HepG2 (cell line): ENCODE results near the gene TLCD3B. TPM values are rescaled to one million over a fixed set of nuclear protein-coding genes. Genes with fewer than 3 reads are reported as not detected.

Source experiments
- CBX2 ChIP-seq, 2 experiments: fragments of 200-600 bp in 1 of 2; sonication (generic); formaldehyde crosslinking in 1 of 2; IDR thresholded peaks; 2 replicates each; pipeline versions ENCODE4 v1.7.0 to v1.8.1; 2018 to 2022; ENCODE audit warnings: low read depth in 2 of 2, low read length in 1 of 2, mild to moderate bottlenecking in 1 of 2, missing genetic modification reagents in 1 of 2
- HES4 ChIP-seq: sonication (generic); formaldehyde crosslinking; IDR thresholded peaks from 2 replicates; pipeline ENCODE4 v1.9.0; 2021; ENCODE audit warnings: mild to moderate bottlenecking, missing genetic modification reagents, borderline replicate concordance
- KDM6A ChIP-seq: IDR thresholded peaks from 2 replicates; pipeline ENCODE4 v1.6.1; 2016; ENCODE audit warnings: low read depth
- NAIF1 ChIP-seq: sonication (generic); formaldehyde crosslinking; IDR thresholded peaks from 2 replicates; pipeline ENCODE4 v1.5.0; 2020; ENCODE audit warnings: mild to moderate bottlenecking, missing genetic modification reagents, borderline replicate concordance
- NFKBIZ ChIP-seq: IDR thresholded peaks from 2 replicates; pipeline ENCODE4 v1.6.1; 2018; ENCODE audit warnings: missing genetic modification reagents, missing compliant biosample characterization
- SMAD9 ChIP-seq: sonication (generic); formaldehyde crosslinking; IDR thresholded peaks from 2 replicates; pipeline ENCODE4 v1.5.1; 2020; ENCODE audit warnings: mild to moderate bottlenecking, missing genetic modification reagents
- TBX3 ChIP-seq: fragments of 450-650 bp; IDR thresholded peaks from 2 replicates; pipeline ENCODE4 v1.6.1; 2017; ENCODE audit warnings: antibody characterized with exemption, mild to moderate bottlenecking, inconsistent platforms, borderline replicate concordance
- ZBTB1 ChIP-seq: sonication (generic); formaldehyde crosslinking; IDR thresholded peaks from 2 replicates; pipeline ENCODE4 v1.4.0; 2020; ENCODE audit warnings: missing genetic modification reagents, borderline replicate concordance
- polyA plus RNA-seq, 8 experiments: library from polyadenylated mRNA; depleted of rRNA in 3 of 8; stranded (reverse) in 7 of 8; unstranded in 1 of 8; fragments of >200 nt; fragmentation: Illumina TruSeq in 4 of 8; extraction: Trizol in 4 of 8; gene quantifications; 2 replicates each; pipeline versions ENCODE4 v1.2.1 to v1.2.3, GENCODE V29; 2011 to 2016; ENCODE audit warnings: low read depth in 4 of 8, missing spikeins in 1 of 8, mixed read lengths in 1 of 8; ENCODE audit not compliant: insufficient read depth in 1 of 8
- total RNA-seq, 5 experiments: library from RNA; depleted of rRNA; stranded (reverse); fragments of >200 nt; fragmentation: Illumina TruSeq; extraction: Trizol; gene quantifications; 2 replicates each; pipeline ENCODE4 v1.2.3, GENCODE V29; 2016; ENCODE audit warnings: low read depth in 1 of 5
- TF ChIP-seq, protein P1 (sequence below): fragments of 450-650 bp; IDR thresholded peaks from 2 replicates; pipeline ENCODE4 v1.6.1; 2017; ENCODE audit warnings: mild to moderate bottlenecking
- TF ChIP-seq, protein P2 (sequence below): sonication (generic); formaldehyde crosslinking; IDR thresholded peaks from 2 replicates; pipeline ENCODE4 v1.4.0; 2020; ENCODE audit warnings: low read depth, mild to moderate bottlenecking, missing genetic modification reagents
- TF ChIP-seq, protein P3 (sequence below): sonication (generic); formaldehyde crosslinking; IDR thresholded peaks from 2 replicates; pipeline ENCODE4 v1.4.0; 2020; ENCODE audit warnings: missing genetic modification reagents
- TF ChIP-seq, protein P4 (sequence below): sonication (generic); formaldehyde crosslinking; IDR thresholded peaks from 2 replicates; pipeline ENCODE4 v1.4.0; 2020; ENCODE audit warnings: mild to moderate bottlenecking, missing genetic modification reagents

The TLCD3B gene
- total and polyA plus RNA-seq, 2 of the 13 experiments (the other 11 are each of a cell fraction or from before 2014, with no cell fraction given): not detected

DNA sequence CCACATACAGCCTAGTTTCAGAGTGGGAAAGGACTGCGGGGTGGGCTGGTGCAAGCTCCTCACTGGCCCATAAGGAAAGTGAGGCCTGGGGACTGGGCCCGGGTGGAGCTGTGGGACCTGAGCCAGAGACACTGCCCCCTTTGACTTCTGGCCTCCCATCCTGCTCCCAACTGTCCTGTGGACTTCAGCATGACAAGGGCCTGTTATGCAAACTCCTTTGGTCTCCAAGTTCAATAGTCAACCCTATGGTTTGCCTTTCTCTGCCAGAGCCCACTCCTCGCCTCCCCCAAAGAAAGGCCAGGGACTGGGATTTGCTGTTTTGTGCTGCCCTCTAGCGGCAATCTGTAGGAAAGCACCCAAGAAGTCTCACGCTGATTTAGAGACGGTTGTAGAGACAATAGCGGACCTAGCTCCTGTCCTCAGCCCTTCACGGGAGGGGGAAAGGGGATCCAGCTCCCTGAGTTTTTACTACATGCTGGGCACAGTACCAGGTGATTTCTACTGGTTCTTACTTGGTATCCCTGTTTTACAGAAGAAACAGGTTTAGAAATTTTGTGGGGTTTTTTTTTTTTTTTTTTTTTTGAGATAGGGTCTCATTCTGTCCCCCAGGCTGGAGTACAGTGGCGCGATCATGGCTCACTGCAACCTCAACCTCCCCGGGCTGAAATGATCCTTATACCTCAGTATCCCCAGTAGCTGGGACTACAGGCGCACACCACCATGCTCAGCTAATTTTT, 1.2 kb upstream of the TLCD3B start (continued):
- TF ChIP-seq, protein P1, sequence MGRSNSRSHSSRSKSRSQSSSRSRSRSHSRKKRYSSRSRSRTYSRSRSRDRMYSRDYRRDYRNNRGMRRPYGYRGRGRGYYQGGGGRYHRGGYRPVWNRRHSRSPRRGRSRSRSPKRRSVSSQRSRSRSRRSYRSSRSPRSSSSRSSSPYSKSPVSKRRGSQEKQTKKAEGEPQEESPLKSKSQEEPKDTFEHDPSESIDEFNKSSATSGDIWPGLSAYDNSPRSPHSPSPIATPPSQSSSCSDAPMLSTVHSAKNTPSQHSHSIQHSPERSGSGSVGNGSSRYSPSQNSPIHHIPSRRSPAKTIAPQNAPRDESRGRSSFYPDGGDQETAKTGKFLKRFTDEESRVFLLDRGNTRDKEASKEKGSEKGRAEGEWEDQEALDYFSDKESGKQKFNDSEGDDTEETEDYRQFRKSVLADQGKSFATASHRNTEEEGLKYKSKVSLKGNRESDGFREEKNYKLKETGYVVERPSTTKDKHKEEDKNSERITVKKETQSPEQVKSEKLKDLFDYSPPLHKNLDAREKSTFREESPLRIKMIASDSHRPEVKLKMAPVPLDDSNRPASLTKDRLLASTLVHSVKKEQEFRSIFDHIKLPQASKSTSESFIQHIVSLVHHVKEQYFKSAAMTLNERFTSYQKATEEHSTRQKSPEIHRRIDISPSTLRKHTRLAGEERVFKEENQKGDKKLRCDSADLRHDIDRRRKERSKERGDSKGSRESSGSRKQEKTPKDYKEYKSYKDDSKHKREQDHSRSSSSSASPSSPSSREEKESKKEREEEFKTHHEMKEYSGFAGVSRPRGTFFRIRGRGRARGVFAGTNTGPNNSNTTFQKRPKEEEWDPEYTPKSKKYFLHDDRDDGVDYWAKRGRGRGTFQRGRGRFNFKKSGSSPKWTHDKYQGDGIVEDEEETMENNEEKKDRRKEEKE: no peak
- no peak for TF ChIP-seq TBX3
- TF ChIP-seq HES4 (CRISPR knock-in tag): no peak
- TF ChIP-seq ZBTB1: no peak
- 0 out of 2 replicates have a peak, but pooled peaks have one; percentile 24 for TF ChIP-seq NFKBIZ (CRISPR knock-in tag)
- no peak for TF ChIP-seq SMAD9 (CRISPR knock-in tag)
- TF ChIP-seq, protein P2, sequence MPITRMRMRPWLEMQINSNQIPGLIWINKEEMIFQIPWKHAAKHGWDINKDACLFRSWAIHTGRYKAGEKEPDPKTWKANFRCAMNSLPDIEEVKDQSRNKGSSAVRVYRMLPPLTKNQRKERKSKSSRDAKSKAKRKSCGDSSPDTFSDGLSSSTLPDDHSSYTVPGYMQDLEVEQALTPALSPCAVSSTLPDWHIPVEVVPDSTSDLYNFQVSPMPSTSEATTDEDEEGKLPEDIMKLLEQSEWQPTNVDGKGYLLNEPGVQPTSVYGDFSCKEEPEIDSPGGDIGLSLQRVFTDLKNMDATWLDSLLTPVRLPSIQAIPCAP (CRISPR knock-in tag): no peak
- no peak for TF ChIP-seq NAIF1 (CRISPR knock-in tag)
- TF ChIP-seq CBX2 (IDR thresholded peaks at IDR 0.05; ENCODE audit: low read depth, low read length): no peak
- TF ChIP-seq CBX2 (CRISPR knock-in tag; IDR thresholded peaks at IDR 0.05; ENCODE audit: low read depth): no peak
- TF ChIP-seq, protein P3, sequence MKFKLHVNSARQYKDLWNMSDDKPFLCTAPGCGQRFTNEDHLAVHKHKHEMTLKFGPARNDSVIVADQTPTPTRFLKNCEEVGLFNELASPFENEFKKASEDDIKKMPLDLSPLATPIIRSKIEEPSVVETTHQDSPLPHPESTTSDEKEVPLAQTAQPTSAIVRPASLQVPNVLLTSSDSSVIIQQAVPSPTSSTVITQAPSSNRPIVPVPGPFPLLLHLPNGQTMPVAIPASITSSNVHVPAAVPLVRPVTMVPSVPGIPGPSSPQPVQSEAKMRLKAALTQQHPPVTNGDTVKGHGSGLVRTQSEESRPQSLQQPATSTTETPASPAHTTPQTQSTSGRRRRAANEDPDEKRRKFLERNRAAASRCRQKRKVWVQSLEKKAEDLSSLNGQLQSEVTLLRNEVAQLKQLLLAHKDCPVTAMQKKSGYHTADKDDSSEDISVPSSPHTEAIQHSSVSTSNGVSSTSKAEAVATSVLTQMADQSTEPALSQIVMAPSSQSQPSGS (CRISPR knock-in tag): 0 out of 2 replicates have a peak, but pooled peaks have one; percentile 32
- TF ChIP-seq, protein P4, sequence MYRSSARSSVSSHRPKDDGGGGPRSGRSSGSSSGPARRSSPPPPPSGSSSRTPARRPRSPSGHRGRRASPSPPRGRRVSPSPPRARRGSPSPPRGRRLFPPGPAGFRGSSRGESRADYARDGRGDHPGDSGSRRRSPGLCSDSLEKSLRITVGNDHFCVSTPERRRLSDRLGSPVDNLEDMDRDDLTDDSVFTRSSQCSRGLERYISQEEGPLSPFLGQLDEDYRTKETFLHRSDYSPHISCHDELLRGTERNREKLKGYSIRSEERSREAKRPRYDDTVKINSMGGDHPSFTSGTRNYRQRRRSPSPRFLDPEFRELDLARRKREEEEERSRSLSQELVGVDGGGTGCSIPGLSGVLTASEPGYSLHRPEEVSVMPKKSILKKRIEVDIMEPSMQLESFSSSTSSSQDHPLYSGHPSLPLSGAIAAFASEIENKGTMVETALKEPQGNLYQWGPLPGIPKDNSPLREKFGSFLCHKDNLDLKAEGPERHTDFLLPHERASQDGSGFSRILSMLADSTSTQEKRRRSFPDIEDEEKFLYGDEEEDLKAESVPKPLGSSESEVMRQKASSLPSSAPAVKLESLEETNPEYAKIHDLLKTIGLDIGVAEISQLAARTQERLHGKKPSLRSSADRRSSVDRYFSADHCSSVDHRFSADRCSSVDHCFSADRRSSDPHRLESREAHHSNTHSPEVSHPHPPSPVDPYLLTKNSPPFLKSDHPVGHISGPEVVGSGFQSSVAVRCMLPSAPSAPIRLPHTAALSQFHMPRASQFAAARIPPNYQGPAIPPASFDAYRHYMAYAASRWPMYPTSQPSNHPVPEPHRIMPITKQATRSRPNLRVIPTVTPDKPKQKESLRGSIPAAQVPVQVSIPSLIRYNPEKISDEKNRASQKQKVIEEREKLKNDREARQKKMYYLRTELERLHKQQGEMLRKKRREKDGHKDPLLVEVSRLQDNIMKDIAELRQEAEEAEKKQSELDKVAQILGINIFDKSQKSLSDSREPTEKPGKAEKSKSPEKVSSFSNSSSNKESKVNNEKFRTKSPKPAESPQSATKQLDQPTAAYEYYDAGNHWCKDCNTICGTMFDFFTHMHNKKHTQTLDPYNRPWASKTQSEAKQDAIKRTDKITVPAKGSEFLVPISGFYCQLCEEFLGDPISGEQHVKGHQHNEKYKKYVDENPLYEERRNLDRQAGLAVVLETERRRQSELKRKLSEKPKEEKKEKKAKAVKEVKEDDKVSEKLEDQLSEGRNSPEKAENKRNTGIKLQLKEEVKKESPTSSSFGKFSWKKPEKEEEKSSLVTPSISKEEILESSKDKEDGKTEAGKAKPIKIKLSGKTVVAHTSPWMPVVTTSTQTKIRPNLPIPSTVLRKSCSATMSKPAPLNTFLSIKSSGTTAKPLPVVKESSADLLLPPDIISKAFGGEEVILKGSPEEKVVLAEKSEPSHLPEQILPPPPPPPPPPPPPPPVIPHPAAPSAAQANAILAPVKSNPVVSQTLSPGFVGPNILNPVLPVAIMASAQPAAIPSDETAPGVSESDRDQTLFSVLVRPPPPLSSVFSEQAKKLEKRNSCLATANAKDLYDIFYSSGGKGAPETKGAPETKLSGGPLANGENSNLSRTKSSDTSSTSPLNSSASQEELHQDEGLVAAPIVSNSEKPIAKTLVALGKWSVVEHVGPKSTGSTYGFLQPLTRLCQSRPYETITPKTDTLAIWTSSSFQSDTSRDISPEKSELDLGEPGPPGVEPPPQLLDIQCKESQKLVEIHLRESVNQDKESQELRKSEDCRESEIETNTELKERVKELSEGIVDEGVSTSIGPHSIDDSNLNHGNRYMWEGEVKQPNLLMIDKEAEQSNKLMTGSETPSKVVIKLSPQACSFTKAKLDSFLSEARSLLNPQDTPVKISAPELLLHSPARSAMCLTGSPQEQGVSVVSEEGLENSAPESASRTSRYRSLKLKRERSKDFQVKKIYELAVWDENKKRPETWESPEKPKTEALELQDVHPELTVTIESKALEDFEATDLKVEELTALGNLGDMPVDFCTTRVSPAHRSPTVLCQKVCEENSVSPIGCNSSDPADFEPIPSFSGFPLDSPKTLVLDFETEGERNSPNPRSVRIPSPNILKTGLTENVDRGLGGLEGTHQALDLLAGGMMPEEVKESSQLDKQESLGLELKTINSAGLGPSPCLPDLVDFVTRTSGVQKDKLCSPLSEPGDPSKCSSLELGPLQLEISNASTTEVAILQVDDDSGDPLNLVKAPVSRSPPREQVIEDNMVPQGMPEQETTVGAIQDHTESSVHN (CRISPR knock-in tag): no peak
- no peak for TF ChIP-seq KDM6A (CRISPR knock-in tag)
